ENCODE measurements around the gene NUP210.

DNA sequence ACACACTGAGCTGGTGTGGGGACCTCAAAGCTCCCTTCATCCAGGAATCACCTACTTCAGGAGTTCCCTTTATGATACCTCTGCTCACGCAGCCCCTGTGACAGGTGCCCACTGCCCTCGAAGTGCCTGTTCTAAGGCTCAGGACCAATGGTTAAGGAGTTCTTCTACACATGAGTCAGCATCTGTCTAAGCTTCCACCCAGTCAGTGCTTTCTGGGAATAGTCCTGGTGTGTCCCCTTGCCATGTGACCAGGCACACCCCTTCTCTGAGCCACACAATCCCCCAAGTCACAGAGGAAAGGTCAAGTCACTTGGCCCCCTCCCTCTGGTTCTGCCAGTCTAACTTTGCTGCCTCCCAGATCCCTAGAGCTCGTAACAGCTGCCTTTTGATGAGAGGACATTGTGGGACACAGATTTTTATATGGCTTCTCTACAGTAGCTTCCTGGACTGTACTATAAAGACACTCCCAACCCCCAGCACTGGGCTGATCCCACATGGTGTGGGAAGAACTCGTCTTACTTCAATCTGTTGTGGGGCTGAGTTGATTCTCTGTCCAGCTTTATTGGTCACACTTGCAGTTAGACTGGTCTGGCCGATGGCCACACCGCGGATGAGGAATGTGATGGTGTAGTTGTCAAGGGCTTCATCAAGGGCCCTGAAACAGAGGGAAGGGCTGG is 78.8 kb downstream of the NUP210 start:
- TF ChIP-seq, protein P1, sequence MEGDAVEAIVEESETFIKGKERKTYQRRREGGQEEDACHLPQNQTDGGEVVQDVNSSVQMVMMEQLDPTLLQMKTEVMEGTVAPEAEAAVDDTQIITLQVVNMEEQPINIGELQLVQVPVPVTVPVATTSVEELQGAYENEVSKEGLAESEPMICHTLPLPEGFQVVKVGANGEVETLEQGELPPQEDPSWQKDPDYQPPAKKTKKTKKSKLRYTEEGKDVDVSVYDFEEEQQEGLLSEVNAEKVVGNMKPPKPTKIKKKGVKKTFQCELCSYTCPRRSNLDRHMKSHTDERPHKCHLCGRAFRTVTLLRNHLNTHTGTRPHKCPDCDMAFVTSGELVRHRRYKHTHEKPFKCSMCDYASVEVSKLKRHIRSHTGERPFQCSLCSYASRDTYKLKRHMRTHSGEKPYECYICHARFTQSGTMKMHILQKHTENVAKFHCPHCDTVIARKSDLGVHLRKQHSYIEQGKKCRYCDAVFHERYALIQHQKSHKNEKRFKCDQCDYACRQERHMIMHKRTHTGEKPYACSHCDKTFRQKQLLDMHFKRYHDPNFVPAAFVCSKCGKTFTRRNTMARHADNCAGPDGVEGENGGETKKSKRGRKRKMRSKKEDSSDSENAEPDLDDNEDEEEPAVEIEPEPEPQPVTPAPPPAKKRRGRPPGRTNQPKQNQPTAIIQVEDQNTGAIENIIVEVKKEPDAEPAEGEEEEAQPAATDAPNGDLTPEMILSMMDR (IDR thresholded peaks at IDR 0.05), result no peak
- no peak for TF ChIP-seq POLR2A (IDR thresholded peaks at IDR 0.05)

All from suprapubic skin (tissue), 3 donors.